ENCODE measurements around the gene CDC16.
A peak's percentile ranks its signal among the peaks of the same experiment; 100 is the strongest.

DNA sequence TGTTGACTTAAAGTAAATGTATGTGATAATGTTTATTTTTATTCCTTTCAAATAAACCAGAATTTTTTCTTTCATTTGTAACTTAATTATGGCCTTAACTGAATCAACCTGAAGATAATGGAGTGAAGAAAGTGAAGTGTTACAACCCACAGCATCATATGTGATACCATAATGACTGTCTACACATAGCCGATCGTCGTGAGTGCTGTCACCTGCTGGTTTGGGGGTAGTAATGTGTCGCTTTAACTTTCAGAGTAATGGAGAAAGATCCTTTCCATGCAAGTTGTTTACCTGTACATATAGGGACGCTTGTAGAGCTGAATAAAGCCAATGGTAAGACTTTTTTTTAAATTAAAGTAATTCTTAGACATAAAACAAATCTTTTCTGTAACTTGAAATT, 9.9 kb downstream of the CDC16 start:
- TF ChIP-seq, protein P1, sequence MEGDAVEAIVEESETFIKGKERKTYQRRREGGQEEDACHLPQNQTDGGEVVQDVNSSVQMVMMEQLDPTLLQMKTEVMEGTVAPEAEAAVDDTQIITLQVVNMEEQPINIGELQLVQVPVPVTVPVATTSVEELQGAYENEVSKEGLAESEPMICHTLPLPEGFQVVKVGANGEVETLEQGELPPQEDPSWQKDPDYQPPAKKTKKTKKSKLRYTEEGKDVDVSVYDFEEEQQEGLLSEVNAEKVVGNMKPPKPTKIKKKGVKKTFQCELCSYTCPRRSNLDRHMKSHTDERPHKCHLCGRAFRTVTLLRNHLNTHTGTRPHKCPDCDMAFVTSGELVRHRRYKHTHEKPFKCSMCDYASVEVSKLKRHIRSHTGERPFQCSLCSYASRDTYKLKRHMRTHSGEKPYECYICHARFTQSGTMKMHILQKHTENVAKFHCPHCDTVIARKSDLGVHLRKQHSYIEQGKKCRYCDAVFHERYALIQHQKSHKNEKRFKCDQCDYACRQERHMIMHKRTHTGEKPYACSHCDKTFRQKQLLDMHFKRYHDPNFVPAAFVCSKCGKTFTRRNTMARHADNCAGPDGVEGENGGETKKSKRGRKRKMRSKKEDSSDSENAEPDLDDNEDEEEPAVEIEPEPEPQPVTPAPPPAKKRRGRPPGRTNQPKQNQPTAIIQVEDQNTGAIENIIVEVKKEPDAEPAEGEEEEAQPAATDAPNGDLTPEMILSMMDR (conservative IDR thresholded peaks at IDR 0.05; ENCODE audit: low read length), result peak; percentile 21; the same call in 1 of the 2 replicates
- TF ChIP-seq EZH2phosphoT487 (IDR thresholded peaks at IDR 0.05; ENCODE audit: borderline replicate concordance, low read depth, low read length), result no peak
